NCI-H187 treated with DMSO at 0.1 percent for 48 hours (cell line): Measurements from ENCODE around the gene FOXK1.
"Not testable (repeated sequence)": the region's sequence is repeated elsewhere in the genome, so short reads cannot be mapped to it uniquely, and the experiment has no call there.

Experiments
- DNase-seq: peaks from one replicate; lab custom pipeline; 2025; lab: John Stamatoyannopoulos, UW

FOXK1 gene

GRCh38 chr7:4681886-4682620, at the start of gene FOXK1:
Gene FOXK1, plus strand, starts transcription at chr7:4682295. Its CDS starts 14 bp downstream, at chr7:4682309.
- no peak for DNase-seq

- no peak for DNase-seq
These were observed 49.1 kb upstream of the FOXK1 start for GRCh38 chr7:4633012-4633411.

GRCh38 chr7:4634166-4634565, 47.9 kb upstream of the FOXK1 start:
- DNase-seq: no peak

- no peak for DNase-seq
These were observed 43.1 kb upstream of the FOXK1 start for GRCh38 chr7:4638781-4639575.

- DNase-seq: no peak
These were observed 40.9 kb upstream of the FOXK1 start for GRCh38 chr7:4641091-4641666.

- DNase-seq: peak; percentile 27
These were observed 40.2 kb upstream of the FOXK1 start for GRCh38 chr7:4641667-4642467.

GRCh38 chr7:4642468-4643203, 39.5 kb upstream of the FOXK1 start:
- no peak for DNase-seq

GRCh38 chr7:4643204-4643471, 39.0 kb upstream of the FOXK1 start:
- not testable (repeated sequence) for DNase-seq

GRCh38 chr7:4645246-4645645, 36.8 kb upstream of the FOXK1 start:
- DNase-seq: no peak

GRCh38 chr7:4648111-4648510, 34.0 kb upstream of the FOXK1 start:
- DNase-seq: no peak

- no peak for DNase-seq
These were observed 31.6 kb upstream of the FOXK1 start for GRCh38 chr7:4650433-4651047.

GRCh38 chr7:4653771-4654170, 28.3 kb upstream of the FOXK1 start:
- no peak for DNase-seq

GRCh38 chr7:4655311-4655710, 26.8 kb upstream of the FOXK1 start:
- no peak for DNase-seq

GRCh38 chr7:4655896-4656295, 26.2 kb upstream of the FOXK1 start:
- DNase-seq: no peak

GRCh38 chr7:4657640-4658417, 24.3 kb upstream of the FOXK1 start:
- DNase-seq: no peak

- DNase-seq: no peak
These were observed 22.4 kb upstream of the FOXK1 start for GRCh38 chr7:4659551-4660286.

GRCh38 chr7:4661871-4662270, 20.2 kb upstream of the FOXK1 start:
- DNase-seq: no peak

GRCh38 chr7:4663239-4664018, 18.7 kb upstream of the FOXK1 start:
- DNase-seq: no peak

GRCh38 chr7:4665661-4666060, 16.4 kb upstream of the FOXK1 start:
- DNase-seq: no peak
